Limb (tissue), 2 donors: ENCODE measurements around the gene CRIP3.
"Not testable (repeated sequence)": the region's sequence is repeated elsewhere in the genome, so short reads cannot be mapped to it uniquely, and the experiment has no call there.

ENCODE experiments used
- DNase-seq, 2 donors: peaks; one replicate each; pipeline ENCODE4 v3.0.0-alpha.2; 2016; ENCODE audit errors: extremely low spot score in 2 of 2

The CRIP3 gene

DNA sequence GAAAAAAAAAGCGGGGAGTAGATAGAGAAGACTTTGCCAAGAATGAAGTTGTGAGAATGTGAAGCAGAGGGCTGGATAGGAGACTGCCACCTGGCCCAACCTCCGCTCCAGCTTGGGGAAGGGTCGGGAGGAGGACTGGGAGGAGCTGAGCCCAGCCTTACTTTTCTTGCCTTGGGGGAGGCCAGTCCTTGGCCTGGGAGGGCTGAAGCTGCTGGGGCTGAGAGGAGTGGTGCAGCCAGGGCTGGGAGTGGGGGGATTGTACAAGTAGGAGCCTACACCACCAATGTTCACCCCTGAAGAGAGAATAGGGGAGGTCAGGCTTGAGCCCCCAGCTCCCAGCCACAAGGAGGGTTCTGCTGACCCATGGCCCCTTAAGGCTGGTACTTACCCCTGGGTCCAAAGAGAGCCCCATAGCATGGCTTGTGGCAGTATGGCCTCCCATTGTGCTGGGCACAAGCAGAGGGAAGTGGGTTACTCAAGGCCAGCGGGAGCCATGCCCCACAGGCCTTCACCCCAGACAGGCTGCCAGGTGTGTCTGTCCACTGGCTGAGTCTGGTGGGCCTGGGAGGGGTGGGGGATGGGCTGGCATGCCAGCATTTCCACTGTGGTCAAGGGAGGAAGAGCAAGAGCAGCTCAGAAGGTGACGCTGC, 1.1 kb downstream of the CRIP3 start:
- no peak for DNase-seq

DNA sequence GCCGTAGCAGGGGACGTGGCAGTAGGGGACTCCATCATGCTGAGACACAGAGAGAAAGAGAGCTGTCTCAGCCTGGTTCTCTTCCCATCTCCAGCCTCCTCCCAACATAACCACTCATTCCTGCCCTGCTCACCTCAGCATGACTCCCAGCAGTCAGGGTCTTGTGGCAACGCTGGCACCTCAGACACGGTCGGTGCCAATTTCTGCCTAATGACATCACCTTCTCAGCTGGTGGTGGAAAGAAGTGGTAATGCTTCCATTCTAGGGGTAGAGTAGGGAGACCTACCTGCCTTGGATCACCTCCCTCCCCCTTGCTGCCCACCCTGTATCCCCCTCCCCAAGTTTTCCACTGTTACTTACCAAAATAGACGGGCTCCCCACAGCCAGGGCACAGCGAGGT, 2.5 kb downstream of the CRIP3 start:
- DNase-seq = no peak

DNA sequence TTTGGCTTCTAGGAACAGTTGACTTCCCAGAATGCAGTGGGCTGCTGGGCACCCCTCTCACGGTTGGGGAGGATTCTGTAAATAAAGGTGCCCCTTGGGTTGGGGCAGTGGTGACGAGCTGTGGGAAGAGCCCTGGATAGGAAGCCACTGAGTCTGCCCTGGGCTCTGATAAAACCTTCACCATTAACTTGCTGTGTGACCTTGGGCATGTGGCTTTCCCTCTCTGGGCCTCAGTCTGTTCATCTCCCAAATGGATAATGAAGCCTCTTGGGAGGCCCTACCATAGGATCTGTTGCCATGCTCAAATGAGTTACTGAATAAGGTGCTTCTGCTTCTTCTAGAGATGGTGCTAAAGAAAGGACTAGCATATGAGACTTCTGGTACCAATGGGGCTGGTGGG, 3.7 kb downstream of the CRIP3 start:
- no peak for DNase-seq

DNA sequence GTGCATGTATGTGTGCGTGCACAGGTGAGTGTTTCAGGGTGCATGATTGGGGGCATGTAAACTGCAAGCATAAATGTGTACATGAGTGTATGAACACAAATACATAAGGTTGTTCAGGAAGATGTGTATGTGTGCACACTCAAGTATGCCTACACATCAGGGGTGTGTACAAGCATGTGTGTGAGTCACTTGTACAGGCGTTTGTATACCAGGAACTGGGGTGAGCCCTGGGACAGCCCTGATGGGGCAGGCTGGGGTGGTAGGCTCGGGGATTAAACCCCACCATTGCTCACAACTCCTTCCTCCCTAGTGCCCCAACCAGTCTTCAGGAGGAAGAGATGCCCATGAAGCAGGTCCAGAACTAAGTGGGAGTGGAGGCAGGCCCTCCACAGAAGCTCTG, 4.3 kb downstream of the CRIP3 start:
- DNase-seq = no peak

DNA sequence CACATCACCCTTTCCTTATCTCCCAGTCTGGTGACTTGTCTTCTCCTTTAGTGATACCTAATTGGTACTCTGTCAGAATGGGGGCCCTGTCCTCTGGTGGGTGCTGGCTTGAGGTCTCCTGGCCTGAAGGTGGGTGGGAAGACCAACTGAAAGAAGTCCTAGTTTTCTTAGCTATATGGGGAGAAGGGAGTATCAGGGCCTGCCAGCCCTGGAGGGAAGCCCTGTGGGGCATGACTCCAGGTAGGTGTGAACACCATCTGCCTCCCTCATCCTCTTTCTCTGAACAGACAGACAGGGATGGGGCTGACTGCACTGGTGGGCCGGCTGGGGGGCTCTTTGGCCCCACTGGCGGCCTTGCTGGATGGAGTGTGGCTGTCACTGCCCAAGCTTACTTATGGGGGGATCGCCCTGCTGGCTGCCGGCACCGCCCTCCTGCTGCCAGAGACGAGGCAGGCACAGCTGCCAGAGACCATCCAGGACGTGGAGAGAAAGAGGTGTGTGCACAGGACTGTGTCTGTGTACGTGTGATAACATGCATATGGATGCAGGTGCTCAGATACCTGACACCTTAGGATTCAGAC, 4.8 kb downstream of the CRIP3 start:
- DNase-seq = no peak

DNA sequence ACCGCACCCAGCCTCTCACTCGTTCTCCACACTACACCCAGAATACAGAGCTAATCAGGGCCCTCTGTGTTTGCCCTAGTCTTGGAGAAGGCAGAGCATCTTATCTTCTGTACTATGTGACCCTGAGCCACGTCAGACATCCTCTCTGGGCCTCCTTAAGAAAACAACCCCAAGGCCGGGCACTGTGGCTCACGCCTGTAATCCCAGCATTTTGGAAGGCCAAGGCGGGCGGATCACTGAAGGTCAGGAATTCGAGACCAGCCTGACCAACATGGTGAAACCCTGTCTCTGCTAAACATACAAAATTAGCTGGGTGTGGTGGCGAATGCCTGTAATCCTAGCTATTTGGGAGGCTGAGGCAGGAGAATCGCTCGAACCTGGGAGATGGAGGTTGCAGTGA, 5.6 kb downstream of the CRIP3 start:
- DNase-seq = not testable (repeated sequence)

DNA sequence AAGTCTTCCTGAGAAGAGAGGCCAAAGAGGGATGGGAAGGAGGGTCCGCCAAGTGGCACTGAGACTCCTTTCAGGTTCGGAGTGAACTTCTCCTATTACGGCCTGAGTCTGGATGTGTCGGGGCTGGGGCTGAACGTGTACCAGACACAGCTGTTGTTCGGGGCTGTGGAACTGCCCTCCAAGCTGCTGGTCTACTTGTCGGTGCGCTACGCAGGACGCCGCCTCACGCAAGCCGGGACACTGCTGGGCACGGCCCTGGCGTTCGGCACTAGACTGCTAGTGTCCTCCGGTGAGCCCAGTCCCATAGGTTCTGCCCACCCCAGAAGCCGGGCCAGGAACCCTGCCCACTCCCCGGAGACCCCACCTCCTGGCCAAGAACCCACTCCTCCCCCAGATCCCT, 6.5 kb downstream of the CRIP3 start:
- no peak for DNase-seq

DNA sequence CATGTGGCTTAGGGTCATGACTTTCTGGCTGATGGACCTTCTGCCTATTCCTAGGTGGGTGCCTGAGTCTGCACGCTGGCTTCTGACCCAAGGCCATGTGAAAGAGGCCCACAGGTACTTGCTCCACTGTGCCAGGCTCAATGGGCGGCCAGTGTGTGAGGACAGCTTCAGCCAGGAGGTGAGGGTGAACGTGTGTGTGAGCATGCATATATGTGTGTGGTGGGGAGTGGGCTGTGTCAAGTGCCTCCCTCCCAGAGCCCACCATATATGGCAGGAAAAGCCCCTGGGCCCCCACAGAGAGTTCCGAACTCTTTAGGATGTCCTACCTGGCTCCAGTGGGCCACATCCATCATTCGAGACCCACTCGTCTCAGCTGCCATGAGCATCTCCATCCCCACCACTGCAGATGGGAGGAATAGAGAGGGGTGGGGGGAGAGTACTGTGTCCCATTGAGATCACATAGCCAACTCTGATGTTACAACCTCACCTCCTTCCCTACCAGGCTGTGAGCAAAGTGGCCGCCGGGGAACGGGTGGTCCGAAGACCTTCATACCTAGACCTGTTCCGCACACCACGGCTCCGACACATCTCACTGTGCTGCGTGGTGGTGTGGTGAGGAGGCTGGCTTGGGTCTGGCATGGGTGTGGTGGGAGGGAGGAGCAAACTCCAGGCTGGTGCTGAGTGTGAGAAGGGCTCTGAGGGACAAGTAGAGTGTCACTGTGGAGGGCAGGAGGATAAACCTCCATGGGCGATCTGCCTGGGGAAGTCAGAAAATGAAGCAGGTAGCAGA, 7.3 kb downstream of the CRIP3 start:
- no peak for DNase-seq

DNA sequence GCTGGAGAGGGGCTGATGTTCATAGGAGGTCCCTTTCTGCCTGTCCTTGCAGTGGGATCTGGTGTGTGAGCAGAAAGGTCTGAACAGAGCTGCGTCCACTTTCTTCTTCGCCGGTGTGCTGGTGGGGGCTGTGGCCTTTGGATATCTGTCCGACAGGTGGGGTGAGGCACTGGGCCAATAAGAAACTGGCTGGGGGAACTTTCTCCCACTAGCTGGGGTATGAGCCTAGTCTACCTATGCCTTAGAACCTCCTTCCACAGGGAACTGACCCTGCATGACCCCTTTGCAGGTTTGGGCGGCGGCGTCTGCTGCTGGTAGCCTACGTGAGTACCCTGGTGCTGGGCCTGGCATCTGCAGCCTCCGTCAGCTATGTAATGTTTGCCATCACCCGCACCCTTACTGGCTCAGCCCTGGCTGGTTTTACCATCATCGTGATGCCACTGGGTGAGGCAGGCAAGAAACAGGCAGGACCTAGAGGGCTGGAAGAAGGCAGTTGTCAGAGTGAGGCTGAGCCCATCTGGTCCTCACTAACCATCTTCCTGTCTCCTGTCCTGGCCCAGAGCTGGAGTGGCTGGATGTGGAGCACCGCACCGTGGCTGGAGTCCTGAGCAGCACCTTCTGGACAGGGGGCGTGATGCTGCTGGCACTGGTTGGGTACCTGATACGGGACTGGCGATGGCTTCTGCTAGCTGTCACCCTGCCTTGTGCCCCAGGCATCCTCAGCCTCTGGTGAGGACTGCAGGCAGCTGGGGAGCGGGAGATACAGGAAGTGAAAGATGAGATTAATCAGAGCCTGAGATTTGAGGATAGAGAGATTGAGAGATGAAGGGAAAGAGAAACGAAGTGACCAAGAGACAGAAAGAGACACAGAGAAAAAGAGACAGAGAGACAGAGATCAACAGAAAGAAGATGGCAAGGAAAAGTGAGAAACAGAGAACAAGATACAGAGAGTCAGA, 9.0 kb downstream of the CRIP3 start:
- no peak for DNase-seq

DNA sequence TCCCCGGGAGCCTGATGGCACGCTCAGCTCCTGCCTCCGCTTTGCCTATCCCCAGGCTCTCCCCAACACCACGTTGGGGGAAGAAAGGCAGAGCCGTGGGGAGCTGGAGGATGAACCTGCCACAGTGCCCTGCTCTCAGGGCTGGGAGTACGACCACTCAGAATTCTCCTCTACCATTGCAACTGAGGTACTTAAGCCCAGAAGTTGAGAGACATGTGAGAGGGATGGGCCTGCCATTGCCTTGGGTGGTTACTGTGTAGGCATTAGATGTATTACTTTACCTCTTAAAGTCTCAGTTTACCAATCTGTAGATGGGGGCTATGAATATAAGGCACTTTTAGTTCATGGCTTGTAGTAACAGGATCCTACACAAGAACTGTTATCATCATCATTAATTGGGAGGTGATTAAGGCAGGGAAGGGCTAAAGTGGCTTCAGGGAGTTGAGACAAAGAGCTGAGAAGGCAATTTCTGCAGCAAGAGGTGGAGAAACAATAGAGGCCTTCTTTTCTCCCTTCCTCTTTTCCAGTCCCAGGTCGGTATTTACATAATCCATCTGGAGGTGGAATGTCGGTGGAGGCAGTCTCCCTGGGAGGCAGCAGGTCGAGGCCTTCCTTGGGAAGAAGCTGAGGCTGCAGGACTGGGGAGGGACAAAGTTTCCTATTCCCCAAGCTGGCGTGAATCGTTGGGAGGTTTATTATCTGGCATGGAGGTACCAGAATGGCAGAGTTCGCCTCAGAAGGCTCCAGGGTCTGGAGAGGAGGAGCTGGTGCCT, 9.9 kb downstream of the CRIP3 start:
- DNase-seq = no peak

DNA sequence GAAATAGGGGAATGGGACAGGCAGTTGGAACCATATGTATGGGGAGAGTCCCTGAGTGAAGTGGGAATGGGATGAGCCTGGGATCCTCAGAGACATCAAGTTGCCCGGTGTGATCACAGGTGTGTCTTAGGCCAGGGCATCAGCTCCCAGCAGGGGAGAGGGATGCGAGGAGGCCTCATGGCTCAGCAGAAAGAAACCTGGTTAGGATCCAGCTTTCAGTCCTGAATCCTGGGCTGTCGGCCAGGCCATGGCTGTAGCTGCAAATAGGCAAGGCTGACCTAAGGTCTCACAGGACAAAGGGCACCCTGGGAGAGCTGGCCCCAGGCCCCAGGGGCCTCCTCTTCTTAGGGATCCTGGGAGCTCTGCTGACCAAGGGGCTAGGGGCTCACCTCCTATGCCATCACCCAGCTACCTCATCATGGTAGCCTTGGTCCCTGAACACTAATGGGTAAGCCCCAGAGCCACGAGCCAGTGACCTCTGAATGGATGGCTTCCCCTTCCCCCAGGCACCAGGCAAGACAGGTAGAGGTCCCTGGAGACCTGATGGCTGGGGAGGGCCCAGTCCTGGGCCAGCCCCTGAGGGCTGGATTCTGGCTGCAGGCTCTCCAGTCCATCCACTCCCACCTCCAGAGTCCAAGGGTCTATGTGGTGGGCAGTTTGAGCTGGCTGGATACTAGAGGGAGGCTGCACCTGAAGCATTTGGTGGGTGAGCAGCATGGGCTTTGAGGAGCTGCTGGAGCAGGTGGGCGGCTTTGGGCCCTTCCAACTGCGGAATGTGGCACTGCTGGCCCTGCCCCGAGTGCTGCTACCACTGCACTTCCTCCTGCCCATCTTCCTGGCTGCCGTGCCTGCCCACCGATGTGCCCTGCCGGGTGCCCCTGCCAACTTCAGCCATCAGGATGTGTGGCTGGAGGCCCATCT, 10.7 kb downstream of the CRIP3 start, which contains the start of gene SLC22A7:
TSS of gene SLC22A7 (plus strand) at position 617 of the 921 bp plus-strand sequence. CDS start at position 716, 99 bp downstream.
- DNase-seq = no peak

DNA sequence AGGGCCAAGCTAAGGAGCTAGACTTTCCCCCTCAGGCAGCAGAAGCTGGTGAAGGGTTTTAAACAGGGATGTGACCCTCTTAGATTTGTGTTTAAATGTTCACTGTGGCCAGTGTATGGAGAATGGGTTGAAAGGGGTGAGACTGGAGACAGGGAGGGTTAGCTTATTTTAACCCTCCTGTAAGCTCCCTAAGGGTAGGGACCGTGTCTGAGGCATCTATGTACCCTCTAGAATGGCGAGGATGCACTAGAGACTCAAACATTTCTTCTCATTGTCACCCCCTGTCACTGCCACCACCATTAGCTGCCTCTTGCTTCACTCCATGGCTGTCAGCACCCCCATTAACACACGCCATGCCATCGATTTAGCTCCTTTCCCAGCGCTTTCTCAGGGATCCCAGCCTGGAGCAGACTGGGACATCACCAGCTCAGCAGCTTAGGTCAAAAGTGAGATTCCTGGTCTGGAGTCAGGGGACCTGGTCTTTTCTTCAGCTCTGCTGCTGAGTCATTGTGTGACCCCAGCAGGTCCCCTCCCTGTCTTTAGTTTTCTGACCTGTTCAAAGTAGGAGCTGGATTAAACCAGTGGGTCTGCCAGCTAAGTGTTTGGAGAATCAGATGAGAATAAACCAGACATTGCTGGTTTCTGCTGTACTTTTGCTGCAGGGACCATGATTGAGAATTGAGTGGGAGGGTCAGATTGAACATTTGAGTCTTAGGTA, 11.7 kb downstream of the CRIP3 start:
- DNase-seq = no peak

DNA sequence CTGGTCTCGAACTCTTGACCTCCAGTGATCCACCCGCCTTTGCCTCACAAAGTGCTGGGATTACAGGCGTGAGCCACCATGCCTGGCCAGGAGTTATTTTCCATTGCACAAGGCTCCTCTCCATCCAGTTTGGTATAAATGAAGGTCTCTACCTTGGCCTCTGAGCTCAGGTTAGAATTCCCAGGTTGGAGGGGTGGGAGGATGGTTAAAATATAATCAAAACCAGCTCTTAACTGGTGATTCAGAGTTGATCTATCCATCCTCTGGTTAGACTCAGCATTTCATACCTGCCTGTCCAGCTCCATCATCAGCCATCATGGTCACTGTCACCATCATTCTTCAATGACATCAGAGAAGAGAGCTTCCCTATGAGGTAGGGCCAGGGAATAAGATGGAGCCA, 13.2 kb downstream of the CRIP3 start:
- no peak for DNase-seq

DNA sequence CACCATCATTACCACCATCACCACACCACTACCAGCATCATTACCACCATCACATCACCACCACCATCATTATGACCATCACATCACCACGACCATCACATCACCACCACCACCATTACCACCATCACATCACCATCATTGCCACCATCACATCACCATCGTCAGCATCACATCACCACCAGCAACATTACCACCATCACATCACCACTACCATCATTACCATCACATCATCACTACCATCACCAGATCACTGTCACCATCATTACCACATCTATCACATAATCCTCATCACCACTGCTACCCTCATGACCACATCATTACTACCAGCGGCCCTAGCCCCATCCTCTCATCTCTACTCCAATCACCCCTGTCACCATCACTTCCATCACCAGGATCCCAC, 14.1 kb downstream of the CRIP3 start:
- no peak for DNase-seq

DNA sequence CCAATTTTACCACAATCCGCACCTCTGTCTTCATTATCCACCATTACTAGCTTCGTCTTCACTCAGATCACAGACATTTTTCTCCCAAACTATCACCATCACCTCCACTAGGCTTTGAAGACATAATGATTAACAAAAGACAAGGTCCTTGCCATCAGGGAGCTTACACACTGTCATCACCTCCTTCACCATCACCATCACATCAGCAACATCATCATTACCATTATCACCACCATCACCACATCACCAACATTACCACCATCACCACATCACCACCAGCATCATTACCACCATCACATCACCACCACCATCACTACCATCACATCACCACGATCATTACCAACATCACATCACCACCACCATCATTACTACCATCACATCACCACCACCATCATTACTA, 14.9 kb downstream of the CRIP3 start:
- DNase-seq = no peak

DNA sequence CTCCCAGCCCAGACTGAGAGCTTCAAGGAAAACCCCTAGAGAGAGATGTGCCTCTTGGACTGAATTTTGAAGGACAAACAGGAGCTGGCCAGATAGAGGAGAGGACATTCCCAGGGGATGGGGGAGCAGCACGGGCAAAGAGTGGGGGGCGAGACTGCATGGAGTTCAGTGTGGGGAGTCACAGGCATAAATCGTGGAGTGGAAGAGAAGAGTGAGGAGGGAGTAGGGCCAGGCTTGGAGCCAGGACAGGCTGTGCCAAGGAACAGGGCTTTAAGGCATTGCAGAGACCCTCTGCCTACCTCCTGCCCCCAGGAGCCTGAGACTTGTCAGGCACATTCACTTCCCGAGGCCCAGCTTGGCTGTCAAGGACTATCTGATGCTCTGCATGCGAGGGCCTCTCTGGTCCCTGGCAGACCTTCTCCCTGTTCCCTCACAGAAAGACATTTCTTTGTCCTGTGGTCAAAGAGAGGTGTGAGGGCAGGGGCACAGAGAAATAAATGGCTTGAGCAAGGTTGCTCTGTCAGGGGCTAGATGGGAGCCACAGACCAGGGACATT, 15.8 kb downstream of the CRIP3 start:
- DNase-seq = no peak

DNA sequence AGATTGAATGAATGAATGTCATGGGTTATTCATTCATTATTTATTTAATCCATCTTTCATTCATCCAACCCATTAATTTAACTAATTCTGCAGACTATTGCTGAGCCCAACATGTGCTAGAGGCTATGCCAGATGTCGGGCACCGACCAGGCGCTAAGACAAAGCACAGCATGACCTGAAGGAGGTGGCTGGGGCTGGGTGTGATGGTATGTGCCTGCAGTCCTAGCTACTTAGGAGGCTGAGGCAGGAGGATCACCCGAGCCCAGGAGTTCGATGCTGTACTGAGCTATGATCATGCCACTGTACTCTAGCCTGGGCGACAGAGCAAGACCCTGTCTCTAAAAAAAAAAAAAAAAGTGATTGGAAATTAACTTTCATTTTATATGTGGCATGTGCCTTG, 16.3 kb downstream of the CRIP3 start:
- no peak for DNase-seq

DNA sequence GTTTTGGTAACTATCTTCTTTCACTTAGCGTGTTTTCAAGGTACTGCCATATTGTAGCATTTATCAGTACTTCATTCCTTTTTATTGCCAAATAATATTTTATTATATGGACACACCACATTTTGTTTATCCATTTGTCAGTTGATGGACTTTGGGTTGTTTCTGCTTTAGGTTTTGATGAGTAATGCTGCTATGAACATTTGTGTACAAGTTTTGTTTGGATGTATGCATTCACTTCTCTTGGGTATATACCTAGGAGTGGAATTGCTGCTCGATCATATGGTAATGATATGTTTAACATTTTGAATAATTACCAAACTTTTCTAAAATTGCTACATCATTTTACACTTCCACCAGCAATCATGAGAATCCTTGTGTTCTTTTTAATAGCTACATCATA, 16.9 kb downstream of the CRIP3 start:
- DNase-seq = no peak

DNA sequence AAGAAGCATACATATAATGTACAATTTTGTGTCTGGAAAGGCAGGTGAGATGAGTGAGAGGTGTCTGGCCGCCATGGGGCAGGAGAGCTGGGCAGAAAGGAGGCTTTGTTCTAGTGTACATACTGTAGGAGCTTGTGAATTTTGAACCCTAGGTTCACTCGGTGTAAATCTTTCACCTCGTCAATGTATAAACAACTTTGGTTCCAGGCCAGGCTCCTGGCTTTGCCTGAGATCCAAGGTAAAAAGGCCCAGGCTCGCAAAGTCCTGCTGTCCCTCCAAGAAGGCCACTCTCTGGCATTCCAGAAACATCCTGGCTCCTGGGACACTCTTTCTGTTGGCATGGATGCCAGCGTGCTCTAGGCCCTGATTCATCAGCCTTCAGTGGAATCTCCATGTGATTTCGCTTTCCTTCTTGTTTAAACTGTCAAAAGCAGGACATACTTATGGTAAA, 17.7 kb downstream of the CRIP3 start:
- DNase-seq = peak in 1 of 2 donors; percentile 7
